Measurements from ENCODE around the gene CCNK.

- TF ChIP-seq CTCF (IDR thresholded peaks at IDR 0.05) (no peak), POLR2A (IDR thresholded peaks at IDR 0.05) (no peak), POLR2AphosphoS5 (IDR thresholded peaks at IDR 0.05) (no peak)
Observed at GRCh38 chr14:99546234-99546879, 65.1 kb downstream of the CCNK start.

Measured in transverse colon (tissue), 4 donors.